NT2/D1 (cell line): Measurements from ENCODE around the gene SLC16A4.

Experiments
- SUZ12 ChIP-seq: IDR thresholded peaks from 2 replicates; pipeline ENCODE4 v1.6.1; 2011; ENCODE audit not compliant: insufficient read length, insufficient read depth; ENCODE audit errors: extremely low read depth
- YY1 ChIP-seq: IDR thresholded peaks from 2 replicates; pipeline ENCODE4 v1.6.1; 2011; ENCODE audit not compliant: insufficient read length, insufficient read depth
- ZNF274 ChIP-seq: IDR thresholded peaks from 2 replicates; pipeline ENCODE4 v1.6.1; 2011; ENCODE audit warnings: mild to moderate bottlenecking, low read depth, low read length

DNA sequence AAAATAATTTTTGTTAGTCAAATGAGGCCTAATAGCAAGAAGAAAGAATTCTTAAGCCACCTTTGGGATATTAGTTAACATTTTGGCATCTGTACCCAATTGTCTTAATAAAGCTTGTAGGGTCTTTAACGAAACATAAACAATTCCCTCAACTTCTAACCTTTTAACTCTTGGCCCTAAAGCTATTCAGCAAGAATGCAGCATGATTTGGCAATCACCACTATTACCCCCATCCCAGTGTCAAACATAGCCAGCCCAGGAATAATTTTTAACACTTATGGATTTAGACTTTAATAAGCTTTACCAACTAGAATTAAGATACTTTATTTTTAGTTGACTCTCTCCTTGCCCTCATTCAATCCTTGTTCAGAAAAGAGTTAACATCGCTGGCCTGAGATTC lies 2.5 kb upstream of the SLC16A4 start:
- no peak for TF ChIP-seq YY1
- TF ChIP-seq ZNF274 = no peak
- TF ChIP-seq SUZ12 = no peak
